Stimulated activated naive CD8-positive, alpha-beta T cell treated with anti-CD3 and anti-CD28 coated beads, Interleukin-15, amount 100 ng/mL, for 72 hours (primary cell): Measurements from ENCODE around the gene CLEC4F.

Experiments used
- ATAC-seq: fragments of 150-1000 bp; cut with Tn5 transposase; 2 replicates; pipeline ENCODE4 v1.10.0; 2021; ENCODE audit warnings: mild to moderate bottlenecking, moderate library complexity
- DNase-seq, 2 donors: peaks; one replicate each; pipeline ENCODE4 v3.0.0; 2021 to 2022
- H3K27ac Mint-ChIP-seq, 2 donors: one replicate each; pipeline ENCODE4 v1.8.0; 2022; ENCODE audit warnings: mild to moderate bottlenecking in 2 of 2, mixed read lengths in 2 of 2, moderate library complexity in 2 of 2
- H3K27me3 Mint-ChIP-seq: one replicate; pipeline ENCODE4 v1.8.0; 2022; ENCODE audit warnings: mixed read lengths
- H3K4me1 Mint-ChIP-seq: one replicate; pipeline ENCODE4 v1.8.0; 2022; ENCODE audit warnings: mild to moderate bottlenecking, mixed read lengths
- H3K4me3 Mint-ChIP-seq, 2 donors: one replicate each; pipeline ENCODE4 v1.8.0; 2022; ENCODE audit warnings: mild to moderate bottlenecking in 2 of 2, mixed read lengths in 2 of 2, moderate library complexity in 1 of 2
- H3K9me3 Mint-ChIP-seq, 2 donors: one replicate each; pipeline ENCODE4 v1.8.0; 2022; ENCODE audit warnings: mixed read lengths in 2 of 2

CLEC4F gene

GRCh38 chr2:70778676-70779075 is 41.7 kb downstream of the CLEC4F start:
- ATAC-seq = no peak
- H3K27ac Mint-ChIP-seq = no peak overlapping the region
- no peak for DNase-seq
- H3K4me1 Mint-ChIP-seq = peaks cover 2% of the 10 kb centered on the region
- no peak overlapping the region for H3K4me3 Mint-ChIP-seq
- H3K9me3 Mint-ChIP-seq = peaks cover 0 to 3% of the 10 kb centered on the region in 2 donors
- H3K27me3 Mint-ChIP-seq = peaks cover 33% of the 10 kb centered on the region

- Mint-ChIP-seq H3K27me3 (peaks cover 43% of the 10 kb centered on the region), H3K9me3 (peaks cover 0 to 7% of the 10 kb centered on the region in 2 donors), H3K4me1 (peaks cover 6% of the 10 kb centered on the region), H3K4me3 (no peak overlapping the region), H3K27ac (no peak overlapping the region)
- DNase-seq (no peak), ATAC-seq (no peak)
These were observed 42.9 kb downstream of the CLEC4F start for GRCh38 chr2:70777450-70777849.

- ATAC-seq (no peak), DNase-seq (no peak)
- Mint-ChIP-seq H3K27ac (no peak overlapping the region), H3K4me1 (peaks cover 6% of the 10 kb centered on the region), H3K9me3 (peaks cover 0 to 7% of the 10 kb centered on the region in 2 donors), H3K27me3 (peaks cover 43% of the 10 kb centered on the region), H3K4me3 (no peak overlapping the region)
These were observed 44.1 kb downstream of the CLEC4F start for GRCh38 chr2:70776266-70776665.

GRCh38 chr2:70775141-70775540 is 45.3 kb downstream of the CLEC4F start:
- H3K27me3 Mint-ChIP-seq = peaks cover 42% of the 10 kb centered on the region
- DNase-seq = no peak
- H3K4me3 Mint-ChIP-seq = no peak overlapping the region
- ATAC-seq = no peak
- no peak overlapping the region for H3K27ac Mint-ChIP-seq
- peaks cover 0 to 7% of the 10 kb centered on the region in 2 donors for H3K9me3 Mint-ChIP-seq
- peaks cover 6% of the 10 kb centered on the region for H3K4me1 Mint-ChIP-seq

- H3K27me3 Mint-ChIP-seq = peaks cover 56% of the 10 kb centered on the region
- ATAC-seq (no peak), DNase-seq (no peak)
- H3K4me1 Mint-ChIP-seq = peaks cover 14% of the 10 kb centered on the region
- peaks cover 0 to 7% of the 10 kb centered on the region in 2 donors for H3K9me3 Mint-ChIP-seq
- no peak overlapping the region for H3K4me3 Mint-ChIP-seq
- H3K27ac Mint-ChIP-seq = no peak overlapping the region
These were observed 47.8 kb downstream of the CLEC4F start for GRCh38 chr2:70772486-70773155.

GRCh38 chr2:70771446-70771845 is 49.0 kb downstream of the CLEC4F start:
- Mint-ChIP-seq H3K27ac (no peak overlapping the region), H3K4me3 (no peak overlapping the region), H3K4me1 (peaks cover 21% of the 10 kb centered on the region), H3K27me3 (peaks cover 61% of the 10 kb centered on the region), H3K9me3 (peaks cover 0 to 7% of the 10 kb centered on the region in 2 donors)
- ATAC-seq (peak; percentile 26), DNase-seq (no peak)

GRCh38 chr2:70769450-70769849 is 50.9 kb downstream of the CLEC4F start:
- H3K27me3 Mint-ChIP-seq = peaks cover 47% of the 10 kb centered on the region
- peaks cover 23% of the 10 kb centered on the region for H3K4me1 Mint-ChIP-seq
- H3K27ac Mint-ChIP-seq = no peak overlapping the region
- ATAC-seq (no peak), DNase-seq (no peak)
- H3K4me3 Mint-ChIP-seq = no peak overlapping the region
- H3K9me3 Mint-ChIP-seq = peaks cover 0 to 7% of the 10 kb centered on the region in 2 donors

- H3K27me3 Mint-ChIP-seq = peaks cover 39% of the 10 kb centered on the region
- peak overlapping the region in 1 of 2 donors; percentile 57 for H3K27ac Mint-ChIP-seq
These were observed 51.8 kb downstream of the CLEC4F start for GRCh38 chr2:70768590-70769085.

GRCh38 chr2:70767699-70768589 is 52.5 kb downstream of the CLEC4F start, which contains the start of gene ADD2:
TSS of gene ADD2 (minus strand) at chr2:70768200. CDS start at chr2:70706408, 61,792 bp downstream.
- peaks cover 32% of the 10 kb centered on the region for H3K27me3 Mint-ChIP-seq
- peaks cover 17% of the 10 kb centered on the region for H3K4me1 Mint-ChIP-seq
- peak within 1 kb of the TSS; percentile 67 to 98 for H3K27ac Mint-ChIP-seq
- ATAC-seq (peak; percentile 90), DNase-seq (peak; percentile 55 to 76)
- no peaks in the 10 kb centered on the region for H3K9me3 Mint-ChIP-seq
- peak within 1 kb of the TSS; percentile 95 to 96 for H3K4me3 Mint-ChIP-seq

More at GRCh38 chr2:70768590-70769085, 51.8 kb downstream of the CLEC4F start:
- ATAC-seq (no peak), DNase-seq (no peak)
- peaks cover 20% of the 10 kb centered on the region for H3K4me1 Mint-ChIP-seq
- H3K9me3 Mint-ChIP-seq = peaks cover 0 to 4% of the 10 kb centered on the region in 2 donors
- peak overlapping the region; percentile 54 to 78 for H3K4me3 Mint-ChIP-seq

- Mint-ChIP-seq H3K4me1 (peaks cover 17% of the 10 kb centered on the region), H3K4me3 (peak overlapping the region; percentile 95 to 96), H3K9me3 (no peaks in the 10 kb centered on the region), H3K27ac (peak overlapping the region; percentile 67 to 86), H3K27me3 (peaks cover 29% of the 10 kb centered on the region)
- ATAC-seq (peak; percentile 44), DNase-seq (peak in 1 of 2 donors; percentile 19)
These were observed 53.2 kb downstream of the CLEC4F start for GRCh38 chr2:70767079-70767698.

- DNase-seq = no peak
- H3K4me1 Mint-ChIP-seq = peaks cover 17% of the 10 kb centered on the region
- peaks cover 29% of the 10 kb centered on the region for H3K27me3 Mint-ChIP-seq
- H3K9me3 Mint-ChIP-seq = no peaks in the 10 kb centered on the region
- no peak for ATAC-seq
- H3K4me3 Mint-ChIP-seq = peak overlapping the region; percentile 87 to 92
- H3K27ac Mint-ChIP-seq = peak overlapping the region; percentile 66 to 86
These were observed 53.9 kb downstream of the CLEC4F start for GRCh38 chr2:70766357-70767078.

- H3K9me3 Mint-ChIP-seq = no peaks in the 10 kb centered on the region
- no peak overlapping the region for H3K27ac Mint-ChIP-seq
- H3K4me1 Mint-ChIP-seq = peaks cover 17% of the 10 kb centered on the region
- ATAC-seq (no peak), DNase-seq (no peak)
- peaks cover 29% of the 10 kb centered on the region for H3K27me3 Mint-ChIP-seq
- no peak overlapping the region for H3K4me3 Mint-ChIP-seq
These were observed 54.9 kb downstream of the CLEC4F start for GRCh38 chr2:70765507-70765906.

- no peak for ATAC-seq
- no peaks in the 10 kb centered on the region for H3K27me3 Mint-ChIP-seq
- DNase-seq = no peak
- no peaks in the 10 kb centered on the region for H3K4me1 Mint-ChIP-seq
- H3K9me3 Mint-ChIP-seq = no peaks in the 10 kb centered on the region
- no peak overlapping the region for H3K4me3 Mint-ChIP-seq
- no peak overlapping the region for H3K27ac Mint-ChIP-seq
These were observed 61.0 kb downstream of the CLEC4F start for GRCh38 chr2:70759446-70759845.
